Osteocyte (in vitro differentiated cells): ENCODE data around the gene MEGF6. TPM values are rescaled to one million over a fixed set of nuclear protein-coding genes. Genes with fewer than 3 reads are reported as not detected.
"Not testable (repeated sequence)": the region's sequence is repeated elsewhere in the genome, so short reads cannot be mapped to it uniquely, and the experiment has no call there.

Experiments used
- DNase-seq: peaks from one replicate; pipeline ENCODE4 v3.0.0; 2021; ENCODE audit warnings: mixed read lengths; ENCODE audit not compliant: unreplicated experiment; ENCODE audit errors: extremely low spot score
- H3K27ac Mint-ChIP-seq: one replicate; pipeline ENCODE4 v1.8.0; 2021; ENCODE audit warnings: mild to moderate bottlenecking, mixed read lengths; ENCODE audit not compliant: unreplicated experiment
- H3K27me3 Mint-ChIP-seq: one replicate; pipeline ENCODE4 v1.8.0; 2021; ENCODE audit warnings: mixed read lengths; ENCODE audit not compliant: unreplicated experiment
- H3K36me3 Mint-ChIP-seq: one replicate; pipeline ENCODE4 v1.8.0; 2021; ENCODE audit warnings: mixed read lengths; ENCODE audit not compliant: unreplicated experiment
- H3K4me1 Mint-ChIP-seq: one replicate; pipeline ENCODE4 v1.8.0; 2021; ENCODE audit warnings: mixed read lengths; ENCODE audit not compliant: unreplicated experiment
- H3K4me3 Mint-ChIP-seq: one replicate; pipeline ENCODE4 v1.8.0; 2021; ENCODE audit warnings: mild to moderate bottlenecking, moderate library complexity, mixed read lengths; ENCODE audit not compliant: unreplicated experiment
- H3K9me3 Mint-ChIP-seq: one replicate; pipeline ENCODE4 v1.8.0; 2021; ENCODE audit warnings: mixed read lengths; ENCODE audit not compliant: unreplicated experiment
- total RNA-seq: library from RNA; stranded (reverse); gene quantifications from 2 replicates; pipeline ENCODE4 v1.2.1, GENCODE V29; 2021
- TF ChIP-seq, protein P1 (sequence below): fragments of 200-600 bp; sonication (generic); IDR thresholded peaks from 2 replicates; pipeline ENCODE4 v1.5.0; 2021; ENCODE audit warnings: antibody characterized with exemption, mild to moderate bottlenecking, moderate library complexity

Gene MEGF6
- total RNA-seq, 1 donor from 2014 or later: 255 TPM

- Mint-ChIP-seq H3K27ac (no peak overlapping the region), H3K36me3 (peaks cover 3% of the 10 kb centered on the region), H3K4me3 (no peak overlapping the region), H3K9me3 (no peaks in the 10 kb centered on the region), H3K4me1 (peaks cover 15% of the 10 kb centered on the region), H3K27me3 (no peaks in the 10 kb centered on the region)
- DNase-seq: no peak
- TF ChIP-seq, protein P1, sequence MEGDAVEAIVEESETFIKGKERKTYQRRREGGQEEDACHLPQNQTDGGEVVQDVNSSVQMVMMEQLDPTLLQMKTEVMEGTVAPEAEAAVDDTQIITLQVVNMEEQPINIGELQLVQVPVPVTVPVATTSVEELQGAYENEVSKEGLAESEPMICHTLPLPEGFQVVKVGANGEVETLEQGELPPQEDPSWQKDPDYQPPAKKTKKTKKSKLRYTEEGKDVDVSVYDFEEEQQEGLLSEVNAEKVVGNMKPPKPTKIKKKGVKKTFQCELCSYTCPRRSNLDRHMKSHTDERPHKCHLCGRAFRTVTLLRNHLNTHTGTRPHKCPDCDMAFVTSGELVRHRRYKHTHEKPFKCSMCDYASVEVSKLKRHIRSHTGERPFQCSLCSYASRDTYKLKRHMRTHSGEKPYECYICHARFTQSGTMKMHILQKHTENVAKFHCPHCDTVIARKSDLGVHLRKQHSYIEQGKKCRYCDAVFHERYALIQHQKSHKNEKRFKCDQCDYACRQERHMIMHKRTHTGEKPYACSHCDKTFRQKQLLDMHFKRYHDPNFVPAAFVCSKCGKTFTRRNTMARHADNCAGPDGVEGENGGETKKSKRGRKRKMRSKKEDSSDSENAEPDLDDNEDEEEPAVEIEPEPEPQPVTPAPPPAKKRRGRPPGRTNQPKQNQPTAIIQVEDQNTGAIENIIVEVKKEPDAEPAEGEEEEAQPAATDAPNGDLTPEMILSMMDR: no peak
Observed at GRCh38 chr1:3585940-3586568, 25.3 kb downstream of the MEGF6 start.

DNA sequence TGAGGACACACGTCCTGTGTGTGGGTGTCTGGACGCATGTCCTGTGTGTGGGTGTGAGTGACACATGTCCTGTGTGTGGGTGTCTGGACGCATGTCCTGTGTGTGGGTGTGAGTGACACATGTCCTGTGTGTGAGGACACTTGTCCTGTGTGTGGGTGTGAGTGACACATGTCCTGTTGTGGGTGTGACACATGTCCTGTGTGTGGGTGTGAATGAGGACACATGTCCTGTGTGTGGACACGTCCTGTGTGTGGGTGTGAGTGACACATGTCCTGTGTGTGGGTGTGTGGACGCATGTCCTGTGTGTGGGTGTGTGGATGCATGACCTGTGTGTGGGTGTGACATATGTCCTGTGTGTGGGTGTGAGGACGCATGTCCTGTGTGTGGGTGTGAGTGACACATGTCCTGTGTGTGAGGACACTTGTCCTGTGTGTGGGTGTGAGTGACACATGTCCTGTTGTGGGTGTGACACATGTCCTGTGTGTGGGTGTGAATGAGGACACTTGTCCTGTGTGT, 25.9 kb downstream of the MEGF6 start:
- peaks cover 11% of the 10 kb centered on the region for H3K4me1 Mint-ChIP-seq
- not testable (repeated sequence) for H3K36me3 Mint-ChIP-seq, H3K27me3 Mint-ChIP-seq, H3K4me3 Mint-ChIP-seq, H3K27ac Mint-ChIP-seq, H3K9me3 Mint-ChIP-seq, DNase-seq

DNA sequence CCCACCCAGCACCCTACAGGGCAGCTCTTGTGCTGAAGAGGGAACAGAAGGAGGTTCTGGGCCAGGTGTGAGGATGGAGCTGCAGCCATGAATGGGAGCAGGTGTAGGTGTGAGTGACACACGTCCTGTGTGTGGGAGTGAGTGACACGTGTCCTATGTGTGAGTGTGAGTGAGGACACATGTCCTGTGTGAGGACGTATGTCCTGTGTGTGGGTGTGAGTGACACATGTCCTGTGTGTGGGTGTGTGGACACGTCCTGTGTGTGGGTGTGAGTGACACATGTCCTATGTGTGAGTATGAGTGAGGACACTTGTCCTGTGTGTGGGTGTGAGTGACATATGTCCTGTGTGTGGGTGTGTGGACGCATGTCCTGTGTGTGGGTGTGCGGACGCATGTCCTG, 26.4 kb downstream of the MEGF6 start:
- Mint-ChIP-seq H3K36me3 (peaks cover 3% of the 10 kb centered on the region), H3K4me3 (no peak overlapping the region), H3K27ac (no peak overlapping the region), H3K27me3 (no peaks in the 10 kb centered on the region), H3K9me3 (no peaks in the 10 kb centered on the region), H3K4me1 (peaks cover 6% of the 10 kb centered on the region)
- TF ChIP-seq, protein P1: no peak
- no peak for DNase-seq

DNA sequence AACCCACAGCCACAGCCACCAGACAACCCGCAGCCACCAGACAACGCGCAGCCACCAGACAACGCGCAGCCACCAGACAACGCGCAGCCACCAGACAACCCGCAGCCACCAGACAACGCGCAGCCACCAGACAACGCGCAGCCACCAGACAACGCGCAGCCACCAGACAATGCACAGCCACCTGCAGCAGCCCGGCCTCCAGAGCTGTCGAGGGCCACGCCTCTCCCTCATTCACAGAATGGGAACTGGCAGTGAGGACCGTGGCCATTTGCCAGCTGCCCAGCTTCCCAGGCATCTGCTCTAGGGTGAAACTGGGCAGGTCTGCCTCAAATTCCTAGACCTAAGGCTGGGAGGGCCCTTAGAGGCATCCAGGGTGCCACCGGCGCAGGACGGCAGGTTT, 27.6 kb downstream of the MEGF6 start:
- not testable (repeated sequence) for H3K4me1 Mint-ChIP-seq, H3K27ac Mint-ChIP-seq, H3K4me3 Mint-ChIP-seq, DNase-seq, H3K36me3 Mint-ChIP-seq, H3K27me3 Mint-ChIP-seq, H3K9me3 Mint-ChIP-seq

DNA sequence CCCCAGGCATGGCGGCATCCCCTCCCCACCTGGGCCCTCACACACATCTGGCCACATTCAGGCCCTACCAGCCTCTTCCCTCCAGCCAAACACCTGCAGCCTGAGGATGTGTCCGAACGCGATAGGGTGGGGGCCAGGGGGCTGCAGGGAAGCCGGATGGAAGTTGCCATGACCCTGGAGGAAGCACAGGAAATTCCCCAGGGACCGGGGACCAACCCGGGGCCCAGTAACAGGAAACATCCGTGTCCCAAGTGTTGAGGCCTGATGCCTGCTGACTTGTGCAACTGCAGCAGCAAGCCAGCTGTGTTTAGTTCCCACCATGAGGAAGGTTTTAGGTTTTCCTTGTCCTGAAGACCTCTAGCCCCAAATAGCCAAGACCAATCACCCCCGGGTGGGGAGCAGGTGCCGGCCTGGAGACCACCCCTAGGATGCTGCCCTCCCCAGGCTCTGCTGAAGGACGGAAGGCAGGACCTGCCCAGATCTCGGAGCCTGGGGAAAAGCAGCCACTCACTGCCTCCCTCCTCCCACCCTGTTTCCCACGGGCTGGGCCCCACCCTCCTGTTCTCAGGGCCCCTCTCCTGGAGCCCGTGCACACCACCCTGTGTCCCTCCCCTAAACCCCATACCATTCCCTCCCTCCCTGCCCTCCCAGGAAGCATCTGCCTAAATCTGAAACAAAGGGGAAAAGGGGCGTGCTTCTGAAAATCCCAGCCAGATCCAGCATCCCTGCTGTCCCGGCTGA, 29.8 kb downstream of the MEGF6 start:
- H3K9me3 Mint-ChIP-seq: no peaks in the 10 kb centered on the region
- no peak overlapping the region for H3K4me3 Mint-ChIP-seq
- H3K4me1 Mint-ChIP-seq: peaks cover 2% of the 10 kb centered on the region
- H3K27me3 Mint-ChIP-seq: no peaks in the 10 kb centered on the region
- no peak overlapping the region for H3K27ac Mint-ChIP-seq
- TF ChIP-seq, protein P1: no peak
- H3K36me3 Mint-ChIP-seq: peaks cover 3% of the 10 kb centered on the region
- no peak for DNase-seq

DNA sequence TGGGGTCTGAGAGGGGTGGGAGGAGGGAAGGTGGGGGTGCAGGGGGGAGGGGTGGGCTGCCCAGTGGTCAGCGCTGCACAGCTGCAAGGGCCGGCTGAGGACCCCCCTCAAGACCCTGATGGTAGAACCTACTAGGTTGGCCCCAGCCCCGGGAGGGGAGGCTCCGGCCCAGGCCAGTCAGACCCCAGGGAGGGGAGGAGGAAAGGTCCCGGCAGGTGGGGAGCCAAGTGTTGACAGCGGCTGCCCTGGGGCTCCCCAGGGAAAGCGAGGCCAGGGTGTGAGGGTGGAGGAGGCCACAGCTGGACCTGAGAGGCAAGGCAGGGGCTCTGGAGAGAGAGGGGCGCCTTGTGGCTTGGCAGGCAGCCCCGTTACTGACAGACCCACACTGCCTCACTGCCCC, 31.1 kb downstream of the MEGF6 start:
- no peak for DNase-seq
- Mint-ChIP-seq H3K27me3 (no peaks in the 10 kb centered on the region), H3K4me3 (no peak overlapping the region), H3K4me1 (peaks cover 2% of the 10 kb centered on the region), H3K9me3 (no peaks in the 10 kb centered on the region), H3K27ac (no peak overlapping the region), H3K36me3 (peaks cover 3% of the 10 kb centered on the region)
- TF ChIP-seq, protein P1: no peak
